Rectal smooth muscle tissue (tissue), 1 donor: ENCODE data around the gene PARP3.
"Not testable (repeated sequence)": the region's sequence is repeated elsewhere in the genome, so short reads cannot be mapped to it uniquely, and the experiment has no call there.

Experiments used
- H3K27ac ChIP-seq: one replicate; pipeline ENCODE4 v1.7.0; 2013; ENCODE audit warnings: low read depth, low read length, inconsistent platforms
- H3K27me3 ChIP-seq: one replicate; pipeline ENCODE4 v1.7.0; 2013; ENCODE audit warnings: low read length; ENCODE audit not compliant: control insufficient read depth, insufficient read depth
- H3K36me3 ChIP-seq: one replicate; pipeline ENCODE4 v1.7.0; 2013; ENCODE audit warnings: low read length; ENCODE audit not compliant: control insufficient read depth, insufficient read depth
- H3K4me1 ChIP-seq: one replicate; pipeline ENCODE4 v1.7.0; 2013; ENCODE audit warnings: low read length; ENCODE audit not compliant: control insufficient read depth, insufficient read depth
- H3K4me3 ChIP-seq: one replicate; pipeline ENCODE4 v1.7.0; 2013; ENCODE audit warnings: low read length
- H3K9ac ChIP-seq: one replicate; pipeline ENCODE4 v1.7.0; 2013; ENCODE audit warnings: low read length

PARP3 gene

GRCh38 chr3:51941798-51942602 is at the start of gene PARP3, which contains the start of gene RRP9:
PARP3 (plus strand) TSS chr3:51942363; CDS start chr3:51943356, 993 bp downstream.
RRP9 (minus strand) TSS chr3:51941904; CDS start chr3:51941867, 37 bp downstream.
- Histone ChIP-seq H3K4me1 (peaks cover 15% of the 10 kb centered on the region), H3K36me3 (peaks cover 8% of the 10 kb centered on the region), H3K27ac (peak within 1 kb of the TSS; percentile 94), H3K27me3 (no peaks in the 10 kb centered on the region), H3K9ac (peak within 1 kb of the TSS; percentile 97), H3K4me3 (peak within 1 kb of the TSS; percentile 74)

- Histone ChIP-seq H3K4me3 (no peak overlapping the region), H3K27me3 (no peaks in the 10 kb centered on the region), H3K27ac (no peak overlapping the region), H3K4me1 (no peaks in the 10 kb centered on the region), H3K9ac (no peak overlapping the region), H3K36me3 (no peaks in the 10 kb centered on the region)
These were observed 47.8 kb upstream of the PARP3 start for GRCh38 chr3:51894391-51894790.

DNA sequence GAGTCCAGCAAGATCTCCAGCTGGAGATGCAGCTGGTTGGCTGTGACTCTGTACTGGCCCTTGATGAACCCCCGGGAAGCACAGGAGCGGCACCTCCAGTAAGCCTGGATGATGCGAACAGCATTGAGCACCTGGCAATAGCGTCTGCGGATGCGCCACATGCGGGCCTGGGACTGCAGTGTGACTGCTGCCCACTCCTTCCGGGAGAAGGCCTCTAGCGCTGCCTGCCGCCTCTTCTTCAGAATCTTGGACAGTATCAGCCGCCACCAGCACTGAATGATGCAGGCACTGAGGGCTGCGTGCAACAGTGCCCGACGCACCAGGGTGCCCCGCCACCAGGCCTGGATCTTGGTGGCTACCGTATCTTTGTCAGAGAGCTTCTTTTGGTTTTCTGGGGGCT is 47.2 kb upstream of the PARP3 start:
- Histone ChIP-seq H3K27ac (no peak overlapping the region), H3K36me3 (no peaks in the 10 kb centered on the region), H3K4me1 (no peaks in the 10 kb centered on the region), H3K9ac (no peak overlapping the region), H3K27me3 (no peaks in the 10 kb centered on the region), H3K4me3 (no peak overlapping the region)

- no peaks in the 10 kb centered on the region for H3K4me1 ChIP-seq
- no peak overlapping the region for H3K4me3 ChIP-seq
- H3K27ac ChIP-seq: no peak overlapping the region
- H3K27me3 ChIP-seq: no peaks in the 10 kb centered on the region
- H3K36me3 ChIP-seq: no peaks in the 10 kb centered on the region
- no peak overlapping the region for H3K9ac ChIP-seq
These were observed 45.4 kb upstream of the PARP3 start for GRCh38 chr3:51896607-51897305.

GRCh38 chr3:51897391-51897790 is 44.8 kb upstream of the PARP3 start:
- no peaks in the 10 kb centered on the region for H3K27me3 ChIP-seq
- no peak overlapping the region for H3K4me3 ChIP-seq
- no peaks in the 10 kb centered on the region for H3K36me3 ChIP-seq
- H3K27ac ChIP-seq: no peak overlapping the region
- no peak overlapping the region for H3K9ac ChIP-seq
- no peaks in the 10 kb centered on the region for H3K4me1 ChIP-seq

DNA sequence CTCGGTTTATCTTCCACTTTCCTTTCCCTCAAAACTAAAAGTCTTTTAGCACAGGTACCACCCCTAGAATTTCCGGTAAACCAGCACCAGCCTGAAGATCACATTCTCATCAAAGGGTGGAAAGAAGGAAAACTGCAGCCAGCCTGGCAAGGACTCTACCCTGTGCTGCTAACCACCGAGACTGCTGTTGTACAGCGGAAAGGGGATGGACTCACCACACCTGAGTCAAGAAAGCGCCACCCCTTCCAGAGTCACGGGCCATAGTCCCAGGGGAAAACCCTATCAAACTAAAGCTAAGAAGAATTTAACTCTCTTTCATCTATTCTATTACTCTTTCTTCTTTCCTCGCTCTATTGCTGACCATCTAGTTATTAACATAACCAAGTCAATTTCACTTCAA is 42.1 kb upstream of the PARP3 start:
- H3K4me3 ChIP-seq, H3K36me3 ChIP-seq, H3K4me1 ChIP-seq, H3K9ac ChIP-seq, H3K27ac ChIP-seq, H3K27me3 ChIP-seq: not testable (repeated sequence)

GRCh38 chr3:51902361-51902760 is 39.8 kb upstream of the PARP3 start:
- H3K4me1 ChIP-seq, H3K4me3 ChIP-seq, H3K36me3 ChIP-seq, H3K27me3 ChIP-seq, H3K9ac ChIP-seq, H3K27ac ChIP-seq: not testable (repeated sequence)

GRCh38 chr3:51904034-51904823 is 37.9 kb upstream of the PARP3 start:
- no peak overlapping the region for H3K27ac ChIP-seq
- no peaks in the 10 kb centered on the region for H3K27me3 ChIP-seq
- H3K9ac ChIP-seq: no peak overlapping the region
- H3K36me3 ChIP-seq: no peaks in the 10 kb centered on the region
- no peak overlapping the region for H3K4me3 ChIP-seq
- no peaks in the 10 kb centered on the region for H3K4me1 ChIP-seq

DNA sequence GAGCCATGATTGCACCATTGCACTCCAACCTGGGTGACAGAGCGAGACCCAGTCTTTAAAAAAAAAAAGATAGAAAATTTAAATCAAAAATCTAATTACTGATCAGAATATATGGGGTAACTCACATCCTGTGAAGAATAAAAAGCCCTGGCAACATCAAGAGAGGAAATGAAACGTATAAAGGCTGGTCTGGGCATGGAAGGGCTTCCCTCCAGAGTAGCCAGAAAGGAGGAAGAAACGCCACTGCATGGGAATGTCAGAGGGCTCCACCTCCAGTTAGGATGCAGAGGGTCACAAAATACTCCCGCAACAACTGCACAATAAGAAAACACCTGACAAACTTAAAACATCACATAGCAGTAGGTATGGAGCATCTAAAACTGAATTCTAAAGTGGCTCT is 34.1 kb upstream of the PARP3 start:
- H3K4me3 ChIP-seq: no peak overlapping the region
- H3K4me1 ChIP-seq: no peaks in the 10 kb centered on the region
- no peaks in the 10 kb centered on the region for H3K36me3 ChIP-seq
- H3K9ac ChIP-seq: no peak overlapping the region
- no peaks in the 10 kb centered on the region for H3K27me3 ChIP-seq
- H3K27ac ChIP-seq: no peak overlapping the region

DNA sequence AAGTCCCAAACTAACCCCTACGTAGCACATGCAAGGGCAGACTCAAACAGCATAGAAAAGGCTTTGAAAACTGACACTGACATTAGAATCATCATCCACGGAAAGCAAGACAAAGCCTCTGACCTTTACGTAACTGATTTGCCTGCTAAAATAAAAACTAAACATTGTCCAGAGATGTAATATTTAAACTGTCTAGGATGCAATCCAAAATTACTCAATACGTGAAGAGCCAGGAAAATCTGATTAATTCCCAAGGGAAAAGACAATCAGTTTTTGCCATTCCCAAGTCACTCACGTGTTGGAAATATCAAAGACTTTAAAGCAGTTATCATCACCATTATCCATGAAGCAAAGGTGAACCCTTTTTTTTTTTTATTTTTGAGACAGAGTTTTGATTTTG is 25.7 kb upstream of the PARP3 start:
- Histone ChIP-seq H3K27me3 (no peaks in the 10 kb centered on the region), H3K36me3 (no peaks in the 10 kb centered on the region), H3K9ac (no peak overlapping the region), H3K4me3 (no peak overlapping the region), H3K4me1 (no peaks in the 10 kb centered on the region), H3K27ac (no peak overlapping the region)

GRCh38 chr3:51921081-51921578 is 21.0 kb upstream of the PARP3 start:
- H3K9ac ChIP-seq: no peak overlapping the region
- no peaks in the 10 kb centered on the region for H3K4me1 ChIP-seq
- H3K27ac ChIP-seq: no peak overlapping the region
- no peak overlapping the region for H3K4me3 ChIP-seq
- no peaks in the 10 kb centered on the region for H3K36me3 ChIP-seq
- no peaks in the 10 kb centered on the region for H3K27me3 ChIP-seq
